Measurements from ENCODE around the gene CIB2. TPM values are rescaled to one million over a fixed set of nuclear protein-coding genes. Genes with fewer than 3 reads are reported as not detected.
"Not testable (repeated sequence)": the region's sequence is repeated elsewhere in the genome, so short reads cannot be mapped to it uniquely, and the experiment has no call there.

The CIB2 gene
- total RNA-seq, 1 donor, result 1.9 TPM

DNA sequence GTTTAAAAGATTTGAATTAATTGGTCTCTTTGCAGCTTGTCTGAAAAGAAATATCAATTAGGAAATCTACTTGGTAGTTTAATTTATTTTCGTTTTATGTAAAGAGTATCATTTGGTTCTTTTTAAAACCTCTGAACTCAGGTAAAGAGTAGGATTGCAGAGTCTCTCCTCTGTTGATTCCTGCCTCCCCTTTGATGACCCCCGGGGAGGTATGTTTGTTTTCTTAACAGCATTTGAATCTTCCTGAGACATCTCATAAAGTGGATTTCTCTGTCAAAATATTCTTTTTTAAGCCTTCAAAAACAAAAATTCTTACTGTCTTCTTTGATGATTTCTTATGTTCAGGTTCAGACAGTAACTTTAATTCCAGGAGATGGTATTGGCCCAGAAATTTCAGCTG, 26.0 kb upstream of the CIB2 start:
- H3K4me1 ChIP-seq (ENCODE audit: insufficient read depth, low read length), result no peaks in the 10 kb centered on the region
- H3K27me3 ChIP-seq (ENCODE audit: insufficient read depth, low read length), result no peaks in the 10 kb centered on the region
- H3K9me3 ChIP-seq (ENCODE audit: low read depth, low read length), result no peaks in the 10 kb centered on the region
- H3K4me3 ChIP-seq (ENCODE audit: low read length), result no peak overlapping the region

DNA sequence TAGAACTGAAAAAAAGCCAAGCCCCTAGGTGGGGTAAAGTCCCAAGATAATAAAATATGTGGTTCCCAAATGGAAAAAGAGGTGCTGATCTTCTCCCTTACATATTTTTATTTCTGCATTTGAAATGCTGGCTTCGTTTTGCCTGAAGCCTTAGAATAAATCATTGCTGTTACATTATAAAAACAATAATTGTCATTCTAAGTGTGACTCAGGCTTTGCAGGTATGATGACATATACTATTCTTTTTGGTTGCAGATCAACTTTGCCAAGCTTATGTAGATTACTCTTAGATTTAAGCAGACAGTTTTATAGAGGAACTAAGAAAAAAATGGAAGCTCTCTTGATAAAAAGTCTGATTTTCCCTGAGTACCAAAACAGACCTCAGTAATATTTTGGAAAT, 25.4 kb upstream of the CIB2 start:
- H3K9me3 ChIP-seq (ENCODE audit: low read depth, low read length), result no peaks in the 10 kb centered on the region
- H3K27me3 ChIP-seq (ENCODE audit: insufficient read depth, low read length), result no peaks in the 10 kb centered on the region
- H3K4me1 ChIP-seq (ENCODE audit: insufficient read depth, low read length), result no peaks in the 10 kb centered on the region
- no peak overlapping the region for H3K4me3 ChIP-seq (ENCODE audit: low read length)

DNA sequence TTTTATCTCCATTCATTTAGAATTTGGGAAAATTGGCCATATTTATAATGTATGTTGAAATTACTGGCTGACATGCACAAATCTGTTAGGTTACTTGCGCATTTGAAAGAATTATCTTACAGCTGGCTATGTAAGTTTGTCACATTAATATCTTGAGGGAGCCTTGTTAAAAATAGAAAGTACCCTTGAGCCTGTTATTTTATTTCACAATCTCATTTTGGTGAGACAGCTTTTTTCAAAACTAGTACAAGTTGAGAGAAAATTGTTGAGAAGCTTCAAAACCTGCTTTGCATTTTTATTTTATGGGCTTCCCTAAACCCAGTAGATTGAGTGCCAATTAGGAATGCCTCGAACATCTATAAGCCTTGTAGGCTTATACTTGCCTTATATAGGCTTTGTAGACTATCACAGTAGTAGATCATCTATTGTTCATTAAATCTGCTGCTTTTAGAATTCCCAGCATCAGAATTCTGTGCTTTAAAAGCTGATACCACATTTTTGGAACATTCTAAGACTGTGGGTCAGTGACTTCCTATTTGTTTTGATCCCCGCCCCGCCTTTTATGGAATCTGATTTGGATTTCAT, 24.2 kb upstream of the CIB2 start:
- Histone ChIP-seq H3K4me1 (ENCODE audit: insufficient read depth, low read length) (peaks cover 6% of the 10 kb centered on the region), H3K9me3 (ENCODE audit: low read depth, low read length) (no peaks in the 10 kb centered on the region), H3K27me3 (ENCODE audit: insufficient read depth, low read length) (no peaks in the 10 kb centered on the region), H3K4me3 (ENCODE audit: low read length) (no peak overlapping the region)

DNA sequence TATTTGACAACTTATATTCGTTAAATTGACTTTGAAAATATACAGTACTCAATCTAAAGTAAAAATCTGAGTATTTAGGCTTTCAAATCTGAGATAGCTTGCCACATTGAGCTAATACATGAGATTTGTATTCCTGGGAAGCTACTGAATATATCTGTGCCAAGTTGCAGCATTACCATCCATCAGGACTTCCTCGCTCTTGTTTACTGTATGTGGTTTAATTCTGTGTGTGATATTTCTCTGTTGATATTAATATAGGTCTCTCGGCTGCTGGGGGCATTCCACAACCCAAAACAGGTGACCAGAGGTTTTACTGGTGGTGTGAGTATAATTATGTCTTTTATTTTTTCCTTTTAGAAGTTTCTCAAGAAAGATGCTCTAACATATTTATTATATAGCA, 23.7 kb upstream of the CIB2 start:
- peaks cover 10% of the 10 kb centered on the region for H3K4me1 ChIP-seq (ENCODE audit: insufficient read depth, low read length)
- H3K9me3 ChIP-seq (ENCODE audit: low read depth, low read length), result no peaks in the 10 kb centered on the region
- H3K27me3 ChIP-seq (ENCODE audit: insufficient read depth, low read length), result no peaks in the 10 kb centered on the region
- H3K4me3 ChIP-seq (ENCODE audit: low read length), result no peak overlapping the region

DNA sequence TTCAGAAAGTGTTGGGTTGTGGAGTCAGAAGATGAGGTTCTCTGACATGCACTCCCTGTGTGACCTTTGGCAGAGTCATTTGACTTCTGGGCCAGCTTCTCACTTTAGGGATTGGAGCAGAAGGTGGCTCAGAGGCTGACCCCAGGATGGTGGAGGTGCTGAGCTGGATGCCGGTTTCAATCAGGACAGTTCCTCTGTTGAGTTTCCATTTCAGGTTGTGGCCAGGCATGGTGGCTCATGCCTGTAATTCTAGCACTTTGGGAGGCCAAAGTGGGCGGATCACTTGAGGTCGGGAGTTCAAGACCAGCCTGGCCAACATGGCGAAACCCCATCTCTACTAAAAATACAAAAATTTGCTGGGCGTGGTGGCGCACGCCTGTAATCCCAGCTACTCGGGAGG, 19.8 kb upstream of the CIB2 start:
- not testable (repeated sequence) for H3K9me3 ChIP-seq (ENCODE audit: low read depth, low read length); H3K4me3 ChIP-seq (ENCODE audit: low read length); H3K27me3 ChIP-seq (ENCODE audit: insufficient read depth, low read length)
- peaks cover 24% of the 10 kb centered on the region for H3K4me1 ChIP-seq (ENCODE audit: insufficient read depth, low read length)

DNA sequence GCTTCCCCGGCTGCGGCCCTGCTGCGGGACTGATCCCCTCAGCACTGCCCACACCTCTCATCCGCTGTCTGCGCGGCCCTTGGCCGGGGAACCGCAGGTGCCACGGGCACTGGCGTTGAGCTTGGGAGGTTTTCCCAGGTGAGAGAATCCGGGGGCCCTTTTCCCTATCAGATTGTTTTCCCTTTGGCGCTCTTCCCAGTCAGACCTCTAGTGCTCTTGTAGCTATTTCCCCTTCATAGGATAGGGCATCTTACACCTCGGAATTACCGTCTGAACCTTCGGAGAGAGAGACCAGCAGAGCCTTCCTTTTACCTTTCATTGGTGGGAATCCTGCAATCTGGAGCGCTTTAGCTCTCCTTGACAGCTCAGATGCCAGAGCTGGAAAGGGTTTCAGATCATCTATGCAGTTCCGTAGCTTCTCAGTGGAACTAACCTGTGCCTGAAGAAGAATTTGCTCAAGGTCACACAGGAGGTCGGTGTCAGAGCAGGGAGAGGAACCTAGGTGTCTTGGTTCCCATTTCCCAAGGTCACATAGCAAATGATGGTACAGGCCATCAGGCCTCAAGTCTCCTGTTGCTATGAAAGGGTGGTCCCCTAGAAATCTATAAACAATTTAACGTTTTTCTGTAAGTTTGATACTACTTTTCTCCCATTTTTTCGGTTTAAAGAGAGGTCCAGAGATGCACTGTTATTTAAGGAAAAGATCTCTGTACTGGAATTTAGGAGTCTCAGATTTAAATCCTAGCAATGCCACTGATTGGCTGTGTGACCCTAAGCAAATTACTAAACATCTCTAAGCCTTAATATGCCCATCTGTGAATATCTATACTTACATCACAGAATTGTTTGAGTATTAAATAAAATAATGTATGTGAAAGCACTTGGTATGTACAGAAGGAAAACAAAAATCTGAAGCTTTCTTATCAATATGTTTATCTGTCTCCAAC, 18.8 kb upstream of the CIB2 start:
- peak overlapping the region; percentile 83 for H3K4me3 ChIP-seq (ENCODE audit: low read length)
- H3K4me1 ChIP-seq (ENCODE audit: insufficient read depth, low read length), result peaks cover 24% of the 10 kb centered on the region
- no peaks in the 10 kb centered on the region for H3K9me3 ChIP-seq (ENCODE audit: low read depth, low read length)
- H3K27me3 ChIP-seq (ENCODE audit: insufficient read depth, low read length), result no peaks in the 10 kb centered on the region

DNA sequence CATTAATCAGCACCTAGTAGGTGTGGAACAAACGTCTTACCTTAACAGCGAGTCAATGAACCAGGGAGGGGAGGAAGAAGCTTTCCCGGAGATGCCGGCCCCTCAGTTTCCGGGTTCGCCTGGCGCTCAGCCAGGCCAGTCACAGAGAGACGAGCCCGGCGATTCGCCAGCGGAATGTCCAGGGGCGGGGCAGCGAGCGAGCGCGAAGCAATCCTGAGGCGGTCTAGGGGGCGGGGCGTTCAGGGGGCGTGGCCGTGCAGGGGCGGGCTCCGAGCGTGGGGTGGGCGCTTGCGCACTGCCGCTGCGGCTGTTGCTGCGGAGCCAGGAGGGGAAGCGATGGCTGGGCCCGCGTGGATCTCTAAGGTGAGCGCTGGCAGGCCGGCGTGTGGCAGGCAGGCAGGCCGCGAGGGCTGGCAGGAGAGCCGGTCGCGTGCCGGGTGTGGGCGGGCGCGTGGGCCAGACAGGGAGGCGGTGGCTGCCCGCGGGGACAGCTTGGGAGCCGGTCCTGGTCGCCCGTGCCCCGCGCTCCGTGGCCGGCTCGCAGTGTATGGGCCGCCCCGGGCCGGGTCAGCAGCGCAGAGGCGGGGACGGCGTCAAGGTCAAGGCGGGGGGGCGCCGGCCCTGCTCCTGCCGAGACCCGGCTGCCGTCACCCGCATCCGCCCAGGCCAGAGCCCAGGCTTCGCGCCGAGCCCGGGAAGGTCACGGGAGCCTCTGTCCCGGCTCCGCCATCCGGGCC, 18.0 kb upstream of the CIB2 start, which contains the start of gene IDH3A:
Gene IDH3A, plus strand, starts transcription at position 295 of the 737 bp plus-strand sequence. Its CDS starts 42 bp downstream, at position 337.
- Histone ChIP-seq H3K27me3 (ENCODE audit: insufficient read depth, low read length) (no peaks in the 10 kb centered on the region), H3K4me1 (ENCODE audit: insufficient read depth, low read length) (peaks cover 24% of the 10 kb centered on the region), H3K9me3 (ENCODE audit: low read depth, low read length) (no peaks in the 10 kb centered on the region), H3K4me3 (ENCODE audit: low read length) (peak within 1 kb of the TSS; percentile 83)

DNA sequence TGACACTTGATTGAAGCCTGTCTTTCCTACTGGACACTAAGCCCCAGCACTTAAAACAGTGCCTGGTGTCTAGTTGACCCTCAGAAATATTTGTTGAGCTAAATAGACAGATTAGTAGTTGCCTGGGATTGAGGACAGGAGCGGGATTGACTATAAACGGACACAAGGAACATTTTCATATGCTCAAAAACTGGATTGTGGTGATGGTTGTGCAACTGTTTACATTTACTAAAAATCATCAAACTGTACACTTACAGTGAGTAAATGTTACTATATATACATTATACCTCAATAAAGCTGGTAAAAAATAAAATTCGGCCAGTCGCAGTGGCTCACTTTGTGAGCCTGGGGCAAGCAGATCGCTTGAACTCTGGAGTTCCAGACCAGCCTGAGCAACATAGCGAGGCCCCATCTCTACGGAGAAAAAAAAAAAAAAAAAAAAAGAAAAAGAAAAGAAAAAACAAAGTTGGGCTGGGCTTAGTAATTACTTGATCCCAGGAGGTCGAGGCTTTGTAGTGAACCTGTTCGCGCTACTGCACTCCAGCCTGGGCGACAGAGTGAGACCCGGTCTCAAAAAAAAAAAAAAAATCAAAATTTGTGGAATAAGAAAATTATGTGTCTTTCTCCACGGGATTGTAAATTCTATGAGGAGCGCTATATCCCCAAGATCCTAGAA, 17.3 kb upstream of the CIB2 start:
- Histone ChIP-seq H3K4me3 (ENCODE audit: low read length) (peak overlapping the region; percentile 83), H3K9me3 (ENCODE audit: low read depth, low read length) (no peaks in the 10 kb centered on the region)

DNA sequence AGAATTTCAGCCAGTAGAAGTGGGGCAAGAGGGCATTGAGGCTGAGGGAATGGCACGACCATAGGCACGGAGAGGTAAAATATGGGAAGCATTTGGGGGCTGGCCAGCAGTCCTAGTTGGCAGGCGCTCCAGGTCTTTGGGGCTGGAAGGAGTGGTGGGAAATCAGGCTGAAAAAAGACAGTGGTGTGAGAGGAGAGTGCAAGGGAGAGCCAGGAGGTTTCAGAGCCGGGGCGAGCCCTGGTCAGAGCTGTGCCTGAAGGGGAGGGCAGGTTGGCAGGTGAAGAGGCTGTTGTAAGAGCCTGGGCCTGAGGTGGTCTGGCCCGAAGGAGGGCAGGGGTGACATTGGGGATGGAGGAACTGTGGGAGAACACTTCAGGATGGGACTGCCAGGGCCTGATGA, 16.3 kb upstream of the CIB2 start:
- peaks cover 24% of the 10 kb centered on the region for H3K4me1 ChIP-seq (ENCODE audit: insufficient read depth, low read length)
- no peaks in the 10 kb centered on the region for H3K9me3 ChIP-seq (ENCODE audit: low read depth, low read length)
- no peak overlapping the region for H3K4me3 ChIP-seq (ENCODE audit: low read length)
- H3K27me3 ChIP-seq (ENCODE audit: insufficient read depth, low read length), result no peaks in the 10 kb centered on the region

More for the DNA sequence above, 17.3 kb upstream of the CIB2 start:
- Histone ChIP-seq H3K27me3 (ENCODE audit: insufficient read depth, low read length) (no peaks in the 10 kb centered on the region), H3K4me1 (ENCODE audit: insufficient read depth, low read length) (peaks cover 24% of the 10 kb centered on the region)

DNA sequence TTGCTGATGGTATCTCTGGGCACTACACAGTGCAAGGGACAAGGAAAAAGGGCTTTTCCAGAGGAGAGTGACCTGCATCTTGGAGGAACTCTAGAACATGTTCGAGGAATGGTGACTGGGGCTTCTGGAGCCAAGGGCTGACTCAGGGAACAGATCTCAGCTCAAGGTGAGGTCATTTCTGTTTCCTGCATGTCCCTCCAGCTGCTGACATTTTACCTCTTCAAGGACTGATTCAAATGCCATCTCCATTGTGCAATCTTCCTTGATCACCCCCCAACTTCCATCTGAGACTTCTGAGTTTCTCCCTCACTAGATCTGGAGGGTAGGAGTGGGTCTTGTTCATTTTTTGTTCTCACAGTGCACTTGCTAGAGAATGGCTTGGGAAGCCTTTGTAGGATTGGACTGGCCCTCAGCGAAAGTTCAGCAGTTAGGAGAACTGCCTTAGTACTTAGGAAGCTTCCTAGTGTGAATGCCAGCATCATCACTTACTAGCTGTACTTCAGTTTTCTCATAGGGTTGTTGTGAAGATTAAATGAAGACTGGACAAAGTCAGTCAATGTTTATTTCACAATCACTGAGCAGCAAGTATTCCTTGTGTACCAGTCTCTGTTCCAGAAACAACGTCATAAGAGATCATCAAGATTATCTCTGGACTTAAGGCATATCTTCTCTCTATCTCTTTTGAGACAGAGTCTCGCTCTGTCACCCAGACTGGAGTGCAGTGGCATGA, 15.3 kb upstream of the CIB2 start:
- peaks cover 24% of the 10 kb centered on the region for H3K4me1 ChIP-seq (ENCODE audit: insufficient read depth, low read length)
- no peaks in the 10 kb centered on the region for H3K27me3 ChIP-seq (ENCODE audit: insufficient read depth, low read length)
- H3K9me3 ChIP-seq (ENCODE audit: low read depth, low read length), result no peaks in the 10 kb centered on the region
- no peak overlapping the region for H3K4me3 ChIP-seq (ENCODE audit: low read length)

DNA sequence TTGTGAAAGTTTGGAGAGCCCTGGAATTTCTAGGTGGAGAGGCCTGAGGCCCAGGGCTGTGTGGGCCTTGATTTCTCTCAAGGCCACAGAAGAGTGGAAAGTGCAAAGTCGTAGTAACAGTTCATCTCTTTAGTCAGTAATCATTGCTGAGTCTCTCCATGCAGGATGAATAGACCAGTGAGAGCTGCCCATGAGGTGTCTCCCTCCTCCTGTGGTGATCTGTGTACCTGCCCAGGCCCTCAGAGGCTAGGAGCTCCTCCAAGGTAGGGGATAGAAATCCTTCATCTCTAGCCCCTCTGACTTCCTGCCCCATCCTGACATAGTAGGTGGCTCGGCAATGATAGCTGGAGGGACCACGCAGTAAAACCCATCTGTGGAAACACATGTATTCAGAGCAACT, 11.1 kb upstream of the CIB2 start:
- H3K9me3 ChIP-seq (ENCODE audit: low read depth, low read length), result no peaks in the 10 kb centered on the region
- no peaks in the 10 kb centered on the region for H3K27me3 ChIP-seq (ENCODE audit: insufficient read depth, low read length)
- H3K4me3 ChIP-seq (ENCODE audit: low read length), result no peak overlapping the region

DNA sequence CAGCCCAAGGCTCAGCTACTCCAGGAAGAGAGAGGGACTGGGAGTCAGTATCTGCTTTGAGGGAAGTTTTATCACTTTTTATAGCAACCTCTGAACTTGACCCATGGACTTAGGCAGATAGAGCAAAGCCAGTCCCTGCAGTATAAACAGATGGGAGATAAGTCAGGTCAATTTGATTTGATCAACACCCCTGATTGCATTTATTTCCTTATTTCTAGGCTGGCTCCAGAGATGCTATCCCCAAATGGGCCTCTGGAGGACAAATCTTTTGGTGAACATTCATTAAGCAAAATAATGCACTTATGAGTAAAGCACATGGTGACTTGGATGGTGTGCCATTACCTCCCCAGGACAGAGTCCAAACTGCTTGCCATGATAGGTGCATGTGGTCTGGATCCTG, 9.0 kb upstream of the CIB2 start:
- no peaks in the 10 kb centered on the region for H3K9me3 ChIP-seq (ENCODE audit: low read depth, low read length)
- no peaks in the 10 kb centered on the region for H3K27me3 ChIP-seq (ENCODE audit: insufficient read depth, low read length)
- H3K4me3 ChIP-seq (ENCODE audit: low read length), result no peak overlapping the region
- H3K4me1 ChIP-seq (ENCODE audit: insufficient read depth, low read length), result no peaks in the 10 kb centered on the region

More for the DNA sequence above, 11.1 kb upstream of the CIB2 start:
- H3K4me1 ChIP-seq (ENCODE audit: insufficient read depth, low read length), result no peaks in the 10 kb centered on the region

DNA sequence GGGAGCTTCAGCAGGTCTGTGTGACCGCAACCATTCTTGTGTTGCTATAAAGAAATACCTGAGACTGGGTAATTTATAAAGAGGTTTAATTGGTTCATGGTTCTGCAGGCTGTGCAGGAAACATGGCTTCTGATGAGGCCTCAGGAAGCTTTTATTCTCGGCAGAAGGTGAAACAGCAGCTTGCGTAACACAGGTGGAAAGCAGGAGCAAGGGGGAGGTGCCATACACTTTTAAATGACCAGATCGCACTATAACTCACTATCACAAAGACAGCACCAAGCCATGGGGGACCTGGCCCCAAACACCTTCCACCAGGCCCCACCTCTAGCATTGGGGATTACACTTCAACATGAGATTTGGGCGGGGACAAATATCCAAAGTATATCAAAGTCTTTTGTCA, 8.3 kb upstream of the CIB2 start:
- no peaks in the 10 kb centered on the region for H3K27me3 ChIP-seq (ENCODE audit: insufficient read depth, low read length)
- H3K4me1 ChIP-seq (ENCODE audit: insufficient read depth, low read length), result no peaks in the 10 kb centered on the region
- H3K4me3 ChIP-seq (ENCODE audit: low read length), result no peak overlapping the region
- H3K9me3 ChIP-seq (ENCODE audit: low read depth, low read length), result no peaks in the 10 kb centered on the region

DNA sequence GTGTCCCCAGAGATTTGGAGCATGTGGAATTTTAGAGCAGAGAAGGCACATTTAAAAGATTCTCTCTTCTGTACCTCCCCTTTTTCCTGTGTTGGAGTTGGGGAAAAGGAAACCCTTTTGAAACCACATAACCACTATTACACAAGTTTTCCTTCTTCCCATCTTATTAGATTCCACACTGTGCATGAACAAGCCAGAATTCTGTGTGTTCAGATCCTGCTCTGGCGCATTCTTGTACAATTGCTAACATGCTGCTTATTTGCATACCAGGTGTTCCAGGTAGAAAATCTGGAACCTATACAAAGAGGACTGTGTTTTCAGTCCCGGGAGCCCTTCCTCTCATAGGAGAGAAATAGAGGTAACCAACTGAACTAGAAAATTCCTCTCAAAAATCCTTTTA, 2.6 kb upstream of the CIB2 start:
- Histone ChIP-seq H3K4me1 (ENCODE audit: insufficient read depth, low read length) (peaks cover 13% of the 10 kb centered on the region), H3K4me3 (ENCODE audit: low read length) (no peak overlapping the region), H3K27me3 (ENCODE audit: insufficient read depth, low read length) (no peaks in the 10 kb centered on the region), H3K9me3 (ENCODE audit: low read depth, low read length) (no peaks in the 10 kb centered on the region)

All from mononuclear cell (primary cell).